Measurements from ENCODE around the gene UMOD.
"Not testable (repeated sequence)": the region's sequence is repeated elsewhere in the genome, so short reads cannot be mapped to it uniquely, and the experiment has no call there.

The UMOD gene

DNA sequence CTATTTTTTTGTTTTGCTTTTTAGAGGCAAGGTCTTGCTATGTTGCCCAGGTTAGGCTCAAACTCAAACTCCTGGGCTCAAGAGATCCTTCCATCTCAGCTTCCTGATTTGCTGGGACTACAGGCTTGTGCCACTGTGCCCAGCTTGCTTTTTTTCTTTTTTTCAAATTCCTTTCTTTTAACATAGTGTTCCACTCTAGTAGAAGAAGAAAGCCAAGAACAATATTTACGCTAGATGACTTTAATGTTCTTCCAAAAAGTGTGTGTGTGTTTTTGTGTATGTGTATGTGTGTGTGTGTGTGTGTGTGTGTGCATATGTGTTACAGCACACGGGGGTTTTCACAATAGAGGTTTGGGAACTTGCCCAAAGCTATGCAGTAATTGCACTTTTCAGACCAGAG, 10.7 kb upstream of the UMOD start:
- no peak for DNase-seq

DNA sequence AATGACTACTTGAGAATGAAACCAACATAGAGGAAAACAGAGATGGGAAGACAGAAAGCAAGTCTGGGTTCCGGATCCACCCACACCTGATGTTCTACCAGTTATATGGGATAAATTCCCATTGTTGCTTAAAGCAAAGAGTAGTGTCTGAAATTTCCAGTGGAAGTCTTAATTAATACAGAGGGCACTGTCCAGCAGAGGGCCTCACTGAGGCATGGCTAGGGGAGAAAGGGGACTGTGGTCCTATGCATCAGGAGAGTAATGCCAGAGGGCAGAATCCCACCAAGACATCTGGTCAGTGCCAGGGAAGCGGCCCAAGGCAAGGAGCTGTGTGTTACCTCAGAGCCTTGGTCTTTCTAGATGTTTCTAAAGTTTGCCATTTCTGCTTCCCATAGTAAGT, 7.5 kb upstream of the UMOD start:
- no peak for DNase-seq

GRCh38 chr16:20355114-20355782, 2.7 kb upstream of the UMOD start:
- DNase-seq: no peak

- DNase-seq: no peak
These were observed 864 bp upstream of the UMOD start for GRCh38 chr16:20353379-20353778.

DNA sequence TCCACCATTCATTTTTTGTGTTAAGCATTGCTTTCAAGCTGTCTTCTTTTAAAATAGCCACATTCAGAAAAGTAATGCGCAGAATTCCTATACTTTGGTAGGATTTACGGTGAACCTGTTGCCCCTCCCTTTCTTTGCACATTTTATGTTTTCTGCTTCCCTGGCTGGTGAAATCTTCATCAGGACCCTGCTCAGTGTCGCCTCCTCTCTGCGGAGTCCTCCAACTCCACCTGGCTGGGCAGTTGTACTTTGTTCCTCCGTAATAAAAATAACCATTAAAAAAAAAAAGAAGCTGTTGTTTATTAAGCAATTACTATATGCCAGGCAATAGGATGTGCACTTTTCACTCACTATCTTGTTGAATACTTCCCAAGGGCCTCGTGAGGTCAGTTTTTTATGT, 2.9 kb downstream of the UMOD start:
- DNase-seq: no peak

DNA sequence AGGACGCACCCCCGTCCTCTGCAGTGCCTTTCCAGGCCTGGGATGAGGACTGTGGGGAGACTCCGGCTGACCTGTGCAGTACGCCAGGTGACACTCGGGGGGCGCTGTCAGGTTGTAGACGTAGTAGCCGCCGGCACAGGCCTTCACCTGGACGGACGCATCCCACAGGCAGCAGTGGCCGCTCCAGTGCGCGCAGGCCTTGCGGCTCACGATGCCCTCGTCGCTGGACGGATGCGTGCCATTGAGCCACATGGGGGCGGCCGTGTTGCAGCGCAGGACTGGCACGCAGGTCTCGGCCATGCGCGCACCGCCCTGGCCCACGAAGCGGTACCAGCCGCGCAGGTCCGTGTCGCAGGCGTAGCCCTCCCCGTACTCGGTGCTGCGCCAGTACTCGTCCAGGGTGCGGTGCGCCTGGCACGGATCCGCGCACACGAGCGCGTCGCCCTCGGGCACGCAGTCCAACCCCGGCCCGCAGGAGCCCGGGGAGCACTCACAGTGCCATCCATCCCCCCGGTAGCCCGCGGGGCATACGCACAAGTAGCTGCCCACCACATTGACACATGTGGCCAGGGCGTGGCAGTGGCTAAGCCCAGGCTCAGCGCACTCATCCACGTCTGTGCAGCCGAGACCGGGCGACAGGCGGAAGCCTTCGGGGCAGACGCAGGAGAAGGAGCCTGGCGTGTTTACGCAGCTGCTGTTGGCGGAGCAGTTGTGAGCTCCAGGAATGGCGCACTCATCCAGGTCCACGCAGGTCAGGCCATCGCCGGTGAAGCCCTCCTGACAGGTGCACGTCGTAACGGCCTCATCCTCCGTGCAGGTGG, 3.9 kb downstream of the UMOD start:
- DNase-seq: no peak

DNA sequence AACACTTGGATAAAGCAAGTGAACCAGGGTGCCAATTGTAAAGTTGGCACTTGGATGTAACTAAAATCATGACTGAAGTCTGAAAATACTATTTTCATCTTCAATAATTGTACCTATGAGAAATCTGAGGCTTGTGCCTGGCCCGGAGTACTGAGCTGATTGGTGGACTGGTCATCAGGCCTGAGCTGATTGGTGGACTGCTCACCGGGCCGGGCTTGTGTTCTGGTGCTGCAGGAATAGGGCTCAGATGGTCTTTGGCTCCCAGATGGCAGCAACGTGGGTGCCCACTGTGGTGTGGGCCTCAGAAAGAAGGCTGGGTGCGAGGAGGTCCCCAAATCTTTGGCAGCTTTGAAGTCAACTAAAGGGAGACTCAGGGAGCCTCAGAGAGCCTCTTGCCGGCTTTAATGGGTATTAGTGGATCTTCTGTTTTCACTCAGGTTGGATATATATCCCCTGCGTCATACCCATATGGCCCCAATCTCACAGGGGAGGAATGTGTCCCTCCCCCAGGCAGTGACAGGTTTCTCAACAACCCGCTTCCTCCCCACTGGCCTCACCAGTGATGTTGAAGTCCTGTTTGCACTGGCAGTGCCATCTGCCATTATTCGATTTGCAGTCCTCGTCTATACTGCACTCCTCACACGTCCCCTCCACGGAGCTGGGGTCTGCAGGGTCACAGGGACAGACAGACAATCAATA, 4.7 kb downstream of the UMOD start:
- DNase-seq: no peak

- no peak for DNase-seq
These were observed 7.9 kb downstream of the UMOD start for GRCh38 chr16:20344611-20345010.

GRCh38 chr16:20339744-20340143, 12.8 kb downstream of the UMOD start:
- DNase-seq: no peak

DNA sequence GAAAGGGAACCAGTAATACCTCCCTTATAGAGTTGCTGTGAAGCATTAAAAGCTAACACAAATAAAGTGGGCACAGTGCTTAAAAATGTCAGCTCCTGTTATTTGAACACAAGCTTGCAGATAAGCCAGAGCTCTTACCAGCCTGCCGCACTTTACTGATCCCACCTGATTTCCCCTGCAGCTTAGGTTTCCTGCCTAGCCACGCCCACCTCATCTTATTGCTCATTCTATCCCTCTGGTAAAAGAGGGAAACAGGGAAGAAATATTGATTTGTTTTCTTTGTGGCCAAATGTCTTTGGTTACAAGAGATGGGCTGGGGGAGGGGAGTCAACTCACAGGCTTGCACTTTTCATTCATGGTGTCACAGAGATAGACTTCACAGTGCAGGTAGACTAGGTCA, 15.6 kb downstream of the UMOD start:
- no peak for DNase-seq

GRCh38 chr16:20334396-20334795, 18.1 kb downstream of the UMOD start:
- DNase-seq: no peak

- no peak for DNase-seq
These were observed 19.4 kb downstream of the UMOD start for GRCh38 chr16:20333120-20333519.

GRCh38 chr16:20332411-20332810, 20.1 kb downstream of the UMOD start:
- no peak for DNase-seq

DNA sequence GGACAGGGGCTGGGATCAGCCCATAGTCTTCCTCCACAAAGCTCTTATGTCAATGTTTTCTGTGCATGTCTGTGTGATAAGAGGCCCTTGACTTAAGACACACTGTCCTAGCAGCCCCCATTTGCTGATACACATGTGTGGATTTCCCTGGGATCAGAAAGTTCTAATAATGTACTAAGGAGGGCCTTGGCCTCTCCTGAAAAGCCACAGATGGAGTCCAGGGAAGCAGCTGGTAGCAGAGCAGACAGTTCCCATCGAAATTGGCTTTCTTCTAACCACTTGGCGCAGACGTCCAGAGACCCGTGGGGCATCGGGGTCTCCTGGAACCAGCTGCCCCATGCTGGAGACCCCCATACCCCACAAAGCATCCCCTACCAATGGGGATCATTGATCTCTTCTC, 20.9 kb downstream of the UMOD start:
- no peak for DNase-seq

DNA sequence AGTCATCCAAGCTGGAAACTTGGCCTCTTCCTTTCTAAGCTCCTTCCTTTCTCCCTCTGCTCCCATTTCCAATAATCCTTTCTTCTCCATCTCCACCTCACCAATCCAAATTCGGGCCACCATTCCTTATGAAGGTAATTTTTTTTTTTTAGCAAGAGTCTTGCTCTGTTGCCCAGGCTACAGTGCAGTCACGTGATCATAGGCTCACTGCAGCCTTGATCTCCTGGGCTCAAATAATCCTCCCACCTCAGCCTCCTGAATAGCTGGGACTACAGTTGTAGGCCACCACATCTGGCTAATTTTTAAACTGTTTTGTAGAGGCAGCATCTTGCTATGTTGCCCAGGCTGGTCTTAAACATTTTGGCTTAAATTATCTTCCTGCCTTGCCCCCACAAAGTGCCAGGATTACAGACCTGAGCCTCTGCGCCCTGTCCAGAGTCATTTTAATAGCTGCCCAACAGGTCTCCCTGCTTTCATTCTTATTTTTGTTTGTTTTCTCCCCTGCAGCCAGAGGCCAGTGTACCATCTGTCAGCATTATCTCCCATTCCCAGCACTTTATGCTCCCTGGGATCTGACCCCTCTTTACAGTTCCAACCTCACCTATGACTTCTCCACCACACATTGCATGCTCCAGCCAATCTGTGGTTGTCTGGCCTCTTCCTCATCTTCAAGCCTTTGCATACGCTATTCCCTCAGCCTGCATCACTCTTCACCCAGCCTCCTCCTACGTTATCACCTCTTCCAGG, 22.9 kb downstream of the UMOD start:
- no peak for DNase-seq

DNA sequence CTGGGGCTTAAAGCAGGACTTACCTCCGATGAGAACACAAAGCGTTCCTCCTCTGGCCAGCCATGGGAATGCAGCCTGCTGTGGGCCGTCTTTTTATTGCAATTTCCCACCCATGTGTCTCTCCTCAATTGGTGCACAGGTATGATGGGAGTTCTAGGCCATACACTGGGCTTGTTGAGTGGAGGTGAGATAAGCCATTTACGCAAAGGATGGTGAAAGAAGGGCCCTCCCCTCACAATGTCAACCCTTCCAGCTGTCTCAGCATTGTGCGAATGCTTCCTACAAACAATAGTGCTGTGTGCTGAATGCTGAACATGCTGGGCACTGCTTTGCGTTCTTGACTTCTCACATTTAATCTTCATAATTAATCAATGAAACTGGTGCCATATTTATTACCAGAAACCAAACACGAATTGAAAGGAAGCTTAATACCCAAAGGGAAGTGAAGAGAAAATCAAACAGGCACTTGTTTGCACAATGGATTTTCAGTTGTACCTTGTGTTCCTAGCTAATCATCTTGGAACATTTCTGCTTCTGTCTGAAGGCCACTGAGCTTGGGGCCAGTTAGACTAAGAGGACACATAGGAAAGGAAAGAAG, 25.0 kb downstream of the UMOD start, which contains the start of gene GP2:
Gene GP2, minus strand, starts transcription at position 70 of the 598 bp plus-strand sequence. CDS start 1,082 bp downstream, outside the sequence.
- no peak for DNase-seq

DNA sequence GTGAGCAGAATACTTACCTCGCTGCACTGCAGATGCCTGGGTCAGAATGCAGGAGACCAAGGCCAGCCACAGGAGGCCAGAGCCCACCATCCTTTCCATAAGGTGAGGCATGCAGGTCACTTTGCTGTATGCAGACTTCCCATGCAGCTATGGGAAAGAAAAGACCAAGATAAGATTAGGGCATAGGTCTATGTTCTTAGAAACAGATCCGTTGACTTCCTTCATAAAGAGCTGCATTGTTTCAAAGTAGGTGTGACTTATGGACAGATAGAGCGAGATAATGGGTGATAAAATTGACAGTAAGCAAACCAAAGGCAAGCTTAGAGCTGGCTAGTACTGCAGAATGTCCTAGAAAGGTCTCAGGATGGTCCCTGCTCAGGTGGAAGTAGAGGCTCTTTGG, 26.2 kb downstream of the UMOD start:
- no peak for DNase-seq

GRCh38 chr16:20325005-20325404, 27.5 kb downstream of the UMOD start:
- DNase-seq: no peak

DNA sequence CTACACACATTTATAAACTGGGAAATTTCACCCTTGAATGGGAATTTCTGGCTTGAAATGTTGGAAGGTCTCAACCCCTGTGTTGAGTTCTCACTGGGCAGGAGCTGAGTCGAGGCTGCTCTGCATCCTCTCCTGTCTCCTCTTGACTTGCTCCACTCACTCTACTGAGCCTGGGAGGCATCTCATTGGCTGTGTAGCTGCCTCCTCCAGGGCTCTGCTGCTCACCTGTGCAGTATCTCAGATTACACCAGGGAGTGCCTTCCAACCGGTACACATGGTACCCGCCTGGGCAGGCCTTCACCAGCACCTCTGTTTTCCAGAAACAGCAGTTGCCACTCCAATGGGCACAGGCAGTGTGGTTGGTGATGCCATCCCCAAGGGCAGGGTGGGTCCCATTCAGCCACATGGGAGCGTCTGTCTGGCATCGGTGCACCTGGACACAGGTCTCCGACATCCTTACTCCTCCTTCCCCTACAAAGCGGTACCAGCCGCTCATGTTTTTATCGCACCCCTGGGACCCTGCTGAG, 28.9 kb downstream of the UMOD start:
- no peak for DNase-seq

DNA sequence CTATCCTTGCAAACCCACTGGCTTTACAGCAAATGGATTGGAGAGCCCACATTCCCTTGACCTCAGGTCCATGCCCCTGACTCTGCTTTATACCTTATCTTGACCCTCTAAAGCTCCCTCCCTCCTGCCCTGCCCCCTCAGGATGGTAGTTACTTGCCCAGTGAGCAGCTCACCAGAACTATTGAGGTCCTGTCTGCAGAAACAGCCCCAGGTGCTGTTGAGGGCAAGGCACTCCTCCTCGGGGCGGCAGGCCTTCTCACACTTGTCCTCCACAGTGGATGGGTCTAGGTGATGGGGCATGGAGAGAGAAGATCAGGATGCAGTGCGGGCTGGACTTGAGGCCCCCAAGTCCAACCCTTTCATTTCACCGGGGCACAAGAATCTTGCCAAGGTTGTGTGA, 29.8 kb downstream of the UMOD start:
- no peak for DNase-seq

DNA sequence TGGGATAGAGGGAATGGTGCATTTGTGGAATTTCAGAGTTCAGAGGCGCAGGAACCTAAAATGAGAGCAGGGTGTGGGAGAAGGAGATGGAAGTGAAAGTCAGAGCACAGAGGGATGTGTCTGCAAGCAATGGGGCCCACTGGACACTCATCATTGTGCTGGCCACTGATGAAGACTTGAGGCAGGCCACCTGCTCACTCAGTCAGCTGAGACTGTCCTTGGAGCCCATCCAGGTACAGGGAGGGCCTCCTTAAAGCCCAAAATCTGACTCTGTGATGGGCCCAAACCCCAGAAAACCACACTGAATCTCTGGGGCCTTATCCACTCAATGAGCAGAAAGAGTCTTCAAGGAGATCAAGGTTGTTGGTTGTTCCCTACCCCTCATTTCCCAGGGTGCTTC, 30.8 kb downstream of the UMOD start:
- no peak for DNase-seq

DNA sequence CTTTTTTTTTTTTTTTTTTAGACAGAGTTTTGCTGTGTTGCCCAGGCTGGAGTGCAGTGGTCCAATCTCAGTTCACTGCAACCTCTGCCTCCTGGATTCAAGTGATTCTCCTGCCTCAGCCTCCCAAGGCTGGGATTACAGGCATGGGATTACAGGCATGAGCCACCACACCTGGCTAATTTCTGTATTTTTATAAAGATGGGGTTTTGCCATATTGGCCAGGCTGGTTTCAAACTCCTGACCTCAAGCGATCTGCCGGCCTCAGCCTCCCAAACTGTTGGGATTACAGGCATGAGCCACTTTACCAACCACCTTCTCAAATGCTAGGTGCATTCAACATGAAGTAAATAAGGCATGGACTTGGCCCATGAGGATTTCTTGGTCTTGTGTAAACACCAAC, 31.5 kb downstream of the UMOD start:
- not testable (repeated sequence) for DNase-seq

Measured in CD4-positive, alpha-beta T cell treated with Interferon gamma for 1 hour (primary cell).